NCI-H510A treated with DMSO at 0.1 percent for 48 hours (cell line): ENCODE data around the gene CPNE6.
"Not testable (repeated sequence)": the region's sequence is repeated elsewhere in the genome, so short reads cannot be mapped to it uniquely, and the experiment has no call there.

ENCODE experiments used
- DNase-seq: peaks from one replicate; lab custom pipeline; 2025; lab: John Stamatoyannopoulos, UW

The CPNE6 gene

GRCh38 chr14:24071144-24071697 lies at the start of gene CPNE6:
CPNE6 (plus strand) TSS chr14:24071562; CDS start chr14:24072937, 1,375 bp downstream.
- no peak for DNase-seq

- DNase-seq: not testable (repeated sequence)
Observed at GRCh38 chr14:24024939-24025418, 46.4 kb upstream of the CPNE6 start.

- DNase-seq: not testable (repeated sequence)
Observed at GRCh38 chr14:24029687-24030086, 41.7 kb upstream of the CPNE6 start.

- DNase-seq: not testable (repeated sequence)
Observed at GRCh38 chr14:24031331-24031730, 40.0 kb upstream of the CPNE6 start.

GRCh38 chr14:24032727-24033418 lies 38.5 kb upstream of the CPNE6 start:
- no peak for DNase-seq

- not testable (repeated sequence) for DNase-seq
Observed at GRCh38 chr14:24035769-24036168, 35.6 kb upstream of the CPNE6 start.

GRCh38 chr14:24036169-24036962 lies 35.0 kb upstream of the CPNE6 start:
- peak; percentile 84 for DNase-seq

GRCh38 chr14:24036963-24037657 lies 34.3 kb upstream of the CPNE6 start:
- DNase-seq: not testable (repeated sequence)

GRCh38 chr14:24037658-24038037 lies 33.7 kb upstream of the CPNE6 start:
- no peak for DNase-seq

- no peak for DNase-seq
Observed at GRCh38 chr14:24038686-24039085, 32.7 kb upstream of the CPNE6 start.

GRCh38 chr14:24040692-24041091 lies 30.7 kb upstream of the CPNE6 start:
- DNase-seq: no peak

- peak; percentile 38 for DNase-seq
Observed at GRCh38 chr14:24042746-24043145, 28.6 kb upstream of the CPNE6 start.

- not testable (repeated sequence) for DNase-seq
Observed at GRCh38 chr14:24049002-24049401, 22.4 kb upstream of the CPNE6 start.

- not testable (repeated sequence) for DNase-seq
Observed at GRCh38 chr14:24050753-24051152, 20.6 kb upstream of the CPNE6 start.

GRCh38 chr14:24051176-24051788 lies 20.1 kb upstream of the CPNE6 start:
- DNase-seq: no peak

- peak; percentile 60 for DNase-seq
Observed at GRCh38 chr14:24051789-24052655, 19.3 kb upstream of the CPNE6 start, which contains the start of gene CARMIL3. CARMIL3 (plus strand) TSS chr14:24052009; CDS start chr14:24052154, 145 bp downstream.

- no peak for DNase-seq
Observed at GRCh38 chr14:24052656-24053547, 18.5 kb upstream of the CPNE6 start.

- no peak for DNase-seq
Observed at GRCh38 chr14:24053548-24054323, 17.6 kb upstream of the CPNE6 start.

GRCh38 chr14:24054324-24054641 lies 17.1 kb upstream of the CPNE6 start:
- DNase-seq: no peak
